NCI-H187 (cell line): Measurements from ENCODE around the gene RAB40A.
"Not testable (repeated sequence)": the region's sequence is repeated elsewhere in the genome, so short reads cannot be mapped to it uniquely, and the experiment has no call there.

Experiments
- DNase-seq, 2 experiments: peaks; one replicate each; lab custom pipeline; 2025; lab: John Stamatoyannopoulos, UW

Gene RAB40A

GRCh38 chrX:103523605-103524004 is 4.3 kb upstream of the RAB40A start:
- DNase-seq: no peak

- no peak for DNase-seq
Measured at GRCh38 chrX:103520386-103520785, 1.1 kb upstream of the RAB40A start.

- DNase-seq: no peak
Measured at GRCh38 chrX:103518571-103518970, 718 bp downstream of the RAB40A start.

- DNase-seq: no peak
Measured at GRCh38 chrX:103517246-103517645, 2.0 kb downstream of the RAB40A start.

GRCh38 chrX:103513476-103514108 is 5.7 kb downstream of the RAB40A start:
- DNase-seq: no peak

GRCh38 chrX:103513067-103513466 is 6.2 kb downstream of the RAB40A start:
- no peak for DNase-seq

GRCh38 chrX:103510031-103510430 is 9.3 kb downstream of the RAB40A start:
- DNase-seq: no peak

GRCh38 chrX:103503853-103504207 is 15.5 kb downstream of the RAB40A start:
- no peak for DNase-seq

- no peak for DNase-seq
Measured at GRCh38 chrX:103503163-103503852, 16.0 kb downstream of the RAB40A start.

GRCh38 chrX:103498786-103499185 is 20.5 kb downstream of the RAB40A start:
- no peak for DNase-seq

GRCh38 chrX:103495786-103496185 is 23.5 kb downstream of the RAB40A start:
- no peak for DNase-seq

GRCh38 chrX:103493578-103493977 is 25.7 kb downstream of the RAB40A start:
- not testable (repeated sequence) for DNase-seq

- peak in 1 of 2 experiments; percentile 2 for DNase-seq
Measured at GRCh38 chrX:103489733-103490132, 29.6 kb downstream of the RAB40A start.

GRCh38 chrX:103488794-103489193 is 30.5 kb downstream of the RAB40A start:
- no peak for DNase-seq

- DNase-seq: no peak
Measured at GRCh38 chrX:103488332-103488731, 31.0 kb downstream of the RAB40A start.

- no peak for DNase-seq
Measured at GRCh38 chrX:103483720-103484119, 35.6 kb downstream of the RAB40A start.

GRCh38 chrX:103480526-103480925 is 38.8 kb downstream of the RAB40A start:
- DNase-seq: no peak

GRCh38 chrX:103477496-103477895 is 41.8 kb downstream of the RAB40A start:
- no peak for DNase-seq

GRCh38 chrX:103475381-103475780 is 43.9 kb downstream of the RAB40A start:
- no peak for DNase-seq

- DNase-seq: not testable (repeated sequence)
Measured at GRCh38 chrX:103469977-103470376, 49.3 kb downstream of the RAB40A start.

- DNase-seq: no peak
Measured at GRCh38 chrX:103467887-103468286, 51.4 kb downstream of the RAB40A start.

- no peak for DNase-seq
Measured at GRCh38 chrX:103467156-103467555, 52.1 kb downstream of the RAB40A start.

- peak; percentile 0 to 25 for DNase-seq
Measured at GRCh38 chrX:103464774-103465117, 54.5 kb downstream of the RAB40A start.
